Pancreas (tissue), 10 donors: ENCODE data around the gene TMPRSS15. TPM values are rescaled to one million over a fixed set of nuclear protein-coding genes. Genes with fewer than 3 reads are reported as not detected.
A peak's percentile ranks its signal among the peaks of the same experiment; 100 is the strongest.

Experiments used
- ATAC-seq, 4 donors: fragments of 200-7000 bp; cut with Tn5 transposase; one replicate each; pipeline versions ENCODE4 v1.8.0 to v1.9.1; 2020; ENCODE audit warnings: mild to moderate bottlenecking in 4 of 4, moderate library complexity in 4 of 4
- DNase-seq, 6 donors: peaks; one replicate each; pipeline ENCODE4 v3.0.0-alpha.2; 2020
- FAIRE-seq: peaks from 2 replicates; lab custom pipeline; 2012; peaks lifted over from hg19 to GRCh38; lab: Jason Lieb, UNC
- H3K27ac ChIP-seq, 4 donors: fragments of 200-600 bp; sonication (generic); 1 replicate in 3 of 4; 2 replicates in 1 of 4; pipeline versions ENCODE4 v1.5.0 to v1.8.0; 2020
- H3K27me3 ChIP-seq, 4 donors: fragments of 200-600 bp; one replicate each; pipeline ENCODE4 v1.8.0; 2021
- H3K36me3 ChIP-seq, 3 donors: fragments of 200-600 bp; sonication (generic) in 1 of 3; one replicate each; pipeline versions ENCODE4 v1.5.0 to v1.8.0; 2020 to 2021
- H3K4me1 ChIP-seq, 3 donors: fragments of 200-600 bp; one replicate each; pipeline ENCODE4 v1.8.0; 2021
- H3K4me3 ChIP-seq, 4 donors: fragments of 200-600 bp; sonication (generic) in 2 of 4; one replicate each; pipeline versions ENCODE4 v1.5.0 to v1.8.0; 2020 to 2021
- H3K9me3 ChIP-seq, 4 donors: fragments of 200-600 bp; one replicate each; pipeline ENCODE4 v1.8.0; 2021
- CTCF ChIP-seq, 4 donors: fragments of 200-600 bp; sonication (generic) in 3 of 4; IDR thresholded peaks; one replicate each; pipeline versions ENCODE4 v1.5.0 to v1.8.0; 2021; ENCODE audit warnings: antibody characterized with exemption in 4 of 4
- WGBS, 2 donors: extraction: QIAGEN DNeasy Blood & Tissue Kit; methylation state at CpG; one replicate each; pipeline ENCODE4 v1.1.7; 2013; 5-methylcytosine and 5-hydroxymethylcytosine counted together
- intact Hi-C, 3 donors: fragments of 100-400 bp; cut with DNase I; formaldehyde crosslinking; loops; one replicate each; pipeline versions ENCODE4 v1.11.1 to v1.14.2; 2022
- polyA plus RNA-seq, 2 donors: library from polyadenylated mRNA; stranded (reverse); fragments of 200-250 nt; gene quantifications; one replicate each; pipeline ENCODE4 v1.2.3, GENCODE V29; 2013
- total RNA-seq, 6 donors: library from RNA; stranded (reverse); fragmentation: NEBNext Ultra II Directional in 4 of 6; extraction: Animal tissue kit (Norgen Biotek cat#: 25700) in 4 of 6; gene quantifications; one replicate each; pipeline versions ENCODE4 v1.2.1 to v1.2.4, GENCODE V29; 2021 to 2023
- donor health status: healthy with polysubstance abuse.
- donor health status: DM: no; HTN: no; CAD: no; lungs with moderate emphysema.
- donor health status: DM: no; HTN: no; CAD: no.
- donor health status: control.
- donor health status: control.
- donor health status: Bipolar disorder and iron deficiency.
- donor health status: DM: yes; HTN: yes; CAD: no.
- donor health status: DM: no; HTN: no; CAD: no.
- donor health status: DM: no; HTN: no; CAD: no.
- donor health status: DM: yes; HTN: yes; CAD: no.

The TMPRSS15 gene
- total and polyA plus RNA-seq, 8 donors = not detected

GRCh38 chr21:18335651-18336236 is 67.8 kb downstream of the TMPRSS15 start:
- Histone ChIP-seq H3K4me3 (no peak overlapping the region), H3K36me3 (no peaks in the 10 kb centered on the region), H3K27me3 (no peaks in the 10 kb centered on the region), H3K27ac (no peak overlapping the region), H3K4me1 (no peaks in the 10 kb centered on the region), H3K9me3 (no peaks in the 10 kb centered on the region)
- DNase-seq = no peak
- FAIRE-seq = no peak
- no peak for ATAC-seq
- TF ChIP-seq CTCF (IDR thresholded peaks at IDR 0.05) = no peak
- 58 to 59% methylated on average over 1 of the region's 1 CpG for WGBS, 2 donors
- intact Hi-C loops = no loop called here

- H3K36me3 ChIP-seq = no peaks in the 10 kb centered on the region
- DNase-seq (no peak), ATAC-seq (no peak), FAIRE-seq (no peak)
- intact Hi-C loops = no loop called here
- H3K27me3 ChIP-seq = no peaks in the 10 kb centered on the region
- no peak for TF ChIP-seq CTCF (IDR thresholded peaks at IDR 0.05)
- H3K27ac ChIP-seq = no peak overlapping the region
- no peak overlapping the region for H3K4me3 ChIP-seq
- no peaks in the 10 kb centered on the region for H3K9me3 ChIP-seq
- WGBS, 2 donors = 81 to 93% methylated on average over 1 of the region's 1 CpG
- no peaks in the 10 kb centered on the region for H3K4me1 ChIP-seq
Measured at GRCh38 chr21:18334066-18334465, 69.5 kb downstream of the TMPRSS15 start.

- ATAC-seq = no peak
- no peaks in the 10 kb centered on the region for H3K36me3 ChIP-seq
- no peak overlapping the region for H3K4me3 ChIP-seq
- no peak for TF ChIP-seq CTCF (IDR thresholded peaks at IDR 0.05)
- FAIRE-seq = no peak
- no peaks in the 10 kb centered on the region for H3K9me3 ChIP-seq
- intact Hi-C loops = no loop called here
- no peak overlapping the region for H3K27ac ChIP-seq
- peak in 1 of 6 donors; percentile 8 for DNase-seq
- WGBS, 2 donors = 36 to 52% methylated on average over 3 of the region's 3 CpGs
- no peaks in the 10 kb centered on the region for H3K4me1 ChIP-seq
- no peaks in the 10 kb centered on the region for H3K27me3 ChIP-seq
Measured at GRCh38 chr21:18318156-18318555, 85.4 kb downstream of the TMPRSS15 start.

GRCh38 chr21:18298228-18298627 is 105.4 kb downstream of the TMPRSS15 start:
- no peak for FAIRE-seq
- no peak for ATAC-seq
- intact Hi-C loops = no loop called here
- H3K4me1 ChIP-seq = no peaks in the 10 kb centered on the region
- 44 to 54% methylated on average over 1 of the region's 1 CpG for WGBS, 2 donors
- H3K36me3 ChIP-seq = no peaks in the 10 kb centered on the region
- no peak for TF ChIP-seq CTCF (IDR thresholded peaks at IDR 0.05)
- no peak overlapping the region for H3K27ac ChIP-seq
- DNase-seq = no peak
- H3K27me3 ChIP-seq = peaks cover 0 to 3% (median 1%) of the 10 kb centered on the region in 4 donors
- H3K4me3 ChIP-seq = no peak overlapping the region
- H3K9me3 ChIP-seq = no peaks in the 10 kb centered on the region

- FAIRE-seq (no peak), DNase-seq (no peak), ATAC-seq (no peak)
- intact Hi-C loops = no loop called here
- H3K4me1 ChIP-seq = no peaks in the 10 kb centered on the region
- H3K36me3 ChIP-seq = no peaks in the 10 kb centered on the region
- H3K27ac ChIP-seq = no peak overlapping the region
- 56 to 79% methylated on average over 9 of the region's 9 CpGs for WGBS, 2 donors
- no peaks in the 10 kb centered on the region for H3K9me3 ChIP-seq
- peaks cover 0 to 3% (median 1%) of the 10 kb centered on the region in 4 donors for H3K27me3 ChIP-seq
- no peak overlapping the region for H3K4me3 ChIP-seq
- TF ChIP-seq CTCF (IDR thresholded peaks at IDR 0.05) = no peak
Measured at GRCh38 chr21:18294100-18294499, 109.5 kb downstream of the TMPRSS15 start.
